Measurements from ENCODE around the gene ANXA2R. TPM values are rescaled to one million over a fixed set of nuclear protein-coding genes. Genes with fewer than 3 reads are reported as not detected.

Gene ANXA2R
- total and polyA plus RNA-seq, 9 of the 15 experiments (the other 6 are each of a cell fraction or from before 2014, with no cell fraction given) = 2.1 to 4.8 (median 3.4) TPM

GRCh38 chr5:43042626-43043399 is 2.7 kb upstream of the ANXA2R start (continued):
- TF ChIP-seq, protein P1, sequence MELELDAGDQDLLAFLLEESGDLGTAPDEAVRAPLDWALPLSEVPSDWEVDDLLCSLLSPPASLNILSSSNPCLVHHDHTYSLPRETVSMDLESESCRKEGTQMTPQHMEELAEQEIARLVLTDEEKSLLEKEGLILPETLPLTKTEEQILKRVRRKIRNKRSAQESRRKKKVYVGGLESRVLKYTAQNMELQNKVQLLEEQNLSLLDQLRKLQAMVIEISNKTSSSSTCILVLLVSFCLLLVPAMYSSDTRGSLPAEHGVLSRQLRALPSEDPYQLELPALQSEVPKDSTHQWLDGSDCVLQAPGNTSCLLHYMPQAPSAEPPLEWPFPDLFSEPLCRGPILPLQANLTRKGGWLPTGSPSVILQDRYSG (tag; conservative IDR thresholded peaks at IDR 0.05; ENCODE audit: low read depth) = no peak
- TF ChIP-seq MCM5 (IDR thresholded peaks at IDR 0.05; ENCODE audit: low read depth) (no peak), CBX5 (IDR thresholded peaks at IDR 0.05; ENCODE audit: borderline replicate concordance, low read depth) (peak; percentile 82), ZNF592 (IDR thresholded peaks at IDR 0.05) (peak; percentile 97), NFXL1 (CRISPR knock-in tag; IDR thresholded peaks at IDR 0.05) (peak; percentile 56; the same call in 1 of the 2 replicates), POU5F1 (IDR thresholded peaks at IDR 0.05; ENCODE audit: borderline replicate concordance, low read depth, low read length, partially characterized antibody) (no peak), PHB2 (IDR thresholded peaks at IDR 0.05; ENCODE audit: low read depth) (no peak), KLF10 (CRISPR knock-in tag; IDR thresholded peaks at IDR 0.05) (no peak), ASH1L (IDR thresholded peaks at IDR 0.05; ENCODE audit: borderline replicate concordance, low read depth, partially characterized antibody) (peak; percentile 68), CHCHD3 (CRISPR knock-in tag; IDR thresholded peaks at IDR 0.05) (no peak), EHMT2 (IDR thresholded peaks at IDR 0.05) (no peak), ARID3A (IDR thresholded peaks at IDR 0.05; ENCODE audit: borderline replicate concordance, low read depth, low read length) (no peak), ZC3H11A (IDR thresholded peaks at IDR 0.05; ENCODE audit: low read depth, low read length) (no peak), SMAD2 (IDR thresholded peaks at IDR 0.05; ENCODE audit: low read depth, low read length) (no peak), DDX20 (tag; IDR thresholded peaks at IDR 0.05; ENCODE audit: low read depth) (no peak), TAL1 (IDR thresholded peaks at IDR 0.05) (peak; percentile 40; the same call in 1 of the 2 replicates), THRB (CRISPR knock-in tag; conservative IDR thresholded peaks at IDR 0.05) (no peak)
- TF ChIP-seq, protein P2, sequence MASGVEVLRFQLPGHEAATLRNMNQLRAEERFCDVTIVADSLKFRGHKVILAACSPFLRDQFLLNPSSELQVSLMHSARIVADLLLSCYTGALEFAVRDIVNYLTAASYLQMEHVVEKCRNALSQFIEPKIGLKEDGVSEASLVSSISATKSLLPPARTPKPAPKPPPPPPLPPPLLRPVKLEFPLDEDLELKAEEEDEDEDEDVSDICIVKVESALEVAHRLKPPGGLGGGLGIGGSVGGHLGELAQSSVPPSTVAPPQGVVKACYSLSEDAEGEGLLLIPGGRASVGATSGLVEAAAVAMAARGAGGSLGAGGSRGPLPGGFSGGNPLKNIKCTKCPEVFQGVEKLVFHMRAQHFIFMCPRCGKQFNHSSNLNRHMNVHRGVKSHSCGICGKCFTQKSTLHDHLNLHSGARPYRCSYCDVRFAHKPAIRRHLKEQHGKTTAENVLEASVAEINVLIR (CRISPR knock-in tag; IDR thresholded peaks at IDR 0.05) = no peak

All from K562 (cell line).